ENCODE data around the gene NEGR1.

DNA sequence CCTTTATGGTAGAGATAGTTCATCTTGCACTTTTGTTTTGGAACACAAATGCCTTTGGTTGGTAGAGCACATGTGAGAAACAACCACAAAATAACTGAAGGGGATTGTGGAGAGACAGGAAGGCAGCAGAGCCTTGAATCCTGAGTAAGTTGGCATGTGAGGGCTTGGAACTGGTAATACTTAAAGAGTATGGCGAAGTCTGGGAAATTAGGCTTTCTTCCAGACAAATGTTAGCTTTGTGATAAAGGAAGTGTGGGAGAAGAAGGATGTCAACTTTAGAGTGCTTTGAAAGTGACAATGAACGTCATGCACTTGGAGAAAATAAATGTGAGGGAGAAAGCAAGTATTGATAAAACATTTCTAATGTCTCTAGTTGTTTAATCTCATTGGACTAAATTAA, 725.2 kb downstream of the NEGR1 start:
- TF ChIP-seq, protein P1, sequence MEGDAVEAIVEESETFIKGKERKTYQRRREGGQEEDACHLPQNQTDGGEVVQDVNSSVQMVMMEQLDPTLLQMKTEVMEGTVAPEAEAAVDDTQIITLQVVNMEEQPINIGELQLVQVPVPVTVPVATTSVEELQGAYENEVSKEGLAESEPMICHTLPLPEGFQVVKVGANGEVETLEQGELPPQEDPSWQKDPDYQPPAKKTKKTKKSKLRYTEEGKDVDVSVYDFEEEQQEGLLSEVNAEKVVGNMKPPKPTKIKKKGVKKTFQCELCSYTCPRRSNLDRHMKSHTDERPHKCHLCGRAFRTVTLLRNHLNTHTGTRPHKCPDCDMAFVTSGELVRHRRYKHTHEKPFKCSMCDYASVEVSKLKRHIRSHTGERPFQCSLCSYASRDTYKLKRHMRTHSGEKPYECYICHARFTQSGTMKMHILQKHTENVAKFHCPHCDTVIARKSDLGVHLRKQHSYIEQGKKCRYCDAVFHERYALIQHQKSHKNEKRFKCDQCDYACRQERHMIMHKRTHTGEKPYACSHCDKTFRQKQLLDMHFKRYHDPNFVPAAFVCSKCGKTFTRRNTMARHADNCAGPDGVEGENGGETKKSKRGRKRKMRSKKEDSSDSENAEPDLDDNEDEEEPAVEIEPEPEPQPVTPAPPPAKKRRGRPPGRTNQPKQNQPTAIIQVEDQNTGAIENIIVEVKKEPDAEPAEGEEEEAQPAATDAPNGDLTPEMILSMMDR (conservative IDR thresholded peaks at IDR 0.05) = no peak
- TF ChIP-seq EZH2 (IDR thresholded peaks at IDR 0.05; ENCODE audit: low read depth) = no peak

All from PC-9 (cell line).